SU-DHL-6 (cell line): ENCODE results near the gene TBC1D22A.

Source experiments
- EZH2phosphoT487 ChIP-seq: fragments of 200-600 bp; sonication (generic), shearing (Covaris generic); conservative IDR thresholded peaks from 2 replicates; pipeline ENCODE4 v1.6.1; 2018; ENCODE audit warnings: mild to moderate bottlenecking, antibody characterized with exemption, low read length, moderate library complexity, mixed read lengths
- TF ChIP-seq, protein P1 (sequence below): fragments of 200-600 bp; sonication (generic); IDR thresholded peaks from one replicate; pipeline ENCODE4 v1.5.1; 2017; ENCODE audit warnings: antibody characterized with exemption, mild to moderate bottlenecking, low read length, moderate library complexity; ENCODE audit not compliant: insufficient read depth, poor library complexity, severe bottlenecking

DNA sequence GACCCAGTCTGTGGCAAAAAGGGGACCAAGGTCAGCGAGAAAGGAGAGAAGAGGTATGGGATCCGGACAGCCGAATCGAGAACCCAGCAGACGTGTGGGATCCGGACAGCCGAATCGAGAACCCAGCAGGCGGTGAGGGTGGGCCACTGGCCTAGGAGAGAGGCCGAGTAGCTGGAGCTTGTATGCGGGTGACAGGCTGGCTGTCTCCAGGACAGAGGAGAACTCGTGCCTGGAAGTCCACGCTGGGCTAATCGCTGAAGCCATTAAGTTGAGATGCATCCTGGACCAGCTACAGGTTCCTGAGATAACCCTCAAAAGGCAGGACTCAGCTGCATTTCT is 30.4 kb upstream of the TBC1D22A start:
- TF ChIP-seq, protein P1, sequence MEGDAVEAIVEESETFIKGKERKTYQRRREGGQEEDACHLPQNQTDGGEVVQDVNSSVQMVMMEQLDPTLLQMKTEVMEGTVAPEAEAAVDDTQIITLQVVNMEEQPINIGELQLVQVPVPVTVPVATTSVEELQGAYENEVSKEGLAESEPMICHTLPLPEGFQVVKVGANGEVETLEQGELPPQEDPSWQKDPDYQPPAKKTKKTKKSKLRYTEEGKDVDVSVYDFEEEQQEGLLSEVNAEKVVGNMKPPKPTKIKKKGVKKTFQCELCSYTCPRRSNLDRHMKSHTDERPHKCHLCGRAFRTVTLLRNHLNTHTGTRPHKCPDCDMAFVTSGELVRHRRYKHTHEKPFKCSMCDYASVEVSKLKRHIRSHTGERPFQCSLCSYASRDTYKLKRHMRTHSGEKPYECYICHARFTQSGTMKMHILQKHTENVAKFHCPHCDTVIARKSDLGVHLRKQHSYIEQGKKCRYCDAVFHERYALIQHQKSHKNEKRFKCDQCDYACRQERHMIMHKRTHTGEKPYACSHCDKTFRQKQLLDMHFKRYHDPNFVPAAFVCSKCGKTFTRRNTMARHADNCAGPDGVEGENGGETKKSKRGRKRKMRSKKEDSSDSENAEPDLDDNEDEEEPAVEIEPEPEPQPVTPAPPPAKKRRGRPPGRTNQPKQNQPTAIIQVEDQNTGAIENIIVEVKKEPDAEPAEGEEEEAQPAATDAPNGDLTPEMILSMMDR = no peak
- no peak for TF ChIP-seq EZH2phosphoT487
